Measurements from ENCODE around the gene DNAH6.
A peak's percentile ranks its signal among the peaks of the same experiment; 100 is the strongest.

DNA sequence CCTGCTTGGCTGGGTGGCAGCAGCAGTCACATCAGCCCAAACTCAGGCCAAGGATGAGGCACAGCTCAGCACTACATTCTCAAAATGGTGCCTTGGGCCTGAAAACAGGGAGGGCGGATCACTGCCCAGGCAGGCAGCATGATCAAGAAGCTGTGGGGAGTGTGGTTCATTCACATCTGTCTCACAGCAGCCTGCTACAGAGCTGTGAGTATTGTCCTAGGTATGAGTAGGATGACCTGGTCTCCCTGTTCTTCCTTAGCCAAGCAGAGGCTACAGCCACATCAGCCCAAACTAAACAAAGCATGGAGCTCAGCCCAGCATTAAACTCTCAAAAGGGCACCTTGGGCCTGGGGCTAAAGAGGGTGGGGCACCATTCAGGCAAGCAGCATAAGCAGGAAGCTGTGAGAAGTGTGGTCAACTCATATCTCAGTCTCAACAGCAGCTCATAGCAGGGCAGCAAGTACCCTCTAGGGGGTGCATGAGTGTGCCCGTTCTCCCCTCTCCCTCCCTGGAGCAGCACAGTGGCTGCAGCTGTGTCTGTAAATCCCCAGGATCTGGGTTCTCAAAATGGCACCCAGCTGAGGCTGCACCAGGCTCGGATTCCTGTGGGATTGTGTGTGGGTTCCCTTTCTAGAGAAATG, 225.0 kb downstream of the DNAH6 start:
- TF ChIP-seq, protein P1, sequence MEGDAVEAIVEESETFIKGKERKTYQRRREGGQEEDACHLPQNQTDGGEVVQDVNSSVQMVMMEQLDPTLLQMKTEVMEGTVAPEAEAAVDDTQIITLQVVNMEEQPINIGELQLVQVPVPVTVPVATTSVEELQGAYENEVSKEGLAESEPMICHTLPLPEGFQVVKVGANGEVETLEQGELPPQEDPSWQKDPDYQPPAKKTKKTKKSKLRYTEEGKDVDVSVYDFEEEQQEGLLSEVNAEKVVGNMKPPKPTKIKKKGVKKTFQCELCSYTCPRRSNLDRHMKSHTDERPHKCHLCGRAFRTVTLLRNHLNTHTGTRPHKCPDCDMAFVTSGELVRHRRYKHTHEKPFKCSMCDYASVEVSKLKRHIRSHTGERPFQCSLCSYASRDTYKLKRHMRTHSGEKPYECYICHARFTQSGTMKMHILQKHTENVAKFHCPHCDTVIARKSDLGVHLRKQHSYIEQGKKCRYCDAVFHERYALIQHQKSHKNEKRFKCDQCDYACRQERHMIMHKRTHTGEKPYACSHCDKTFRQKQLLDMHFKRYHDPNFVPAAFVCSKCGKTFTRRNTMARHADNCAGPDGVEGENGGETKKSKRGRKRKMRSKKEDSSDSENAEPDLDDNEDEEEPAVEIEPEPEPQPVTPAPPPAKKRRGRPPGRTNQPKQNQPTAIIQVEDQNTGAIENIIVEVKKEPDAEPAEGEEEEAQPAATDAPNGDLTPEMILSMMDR (conservative IDR thresholded peaks at IDR 0.05 in 1 of 2, IDR thresholded peaks at IDR 0.05 in 1 of 2; ENCODE audit: extremely low read depth in 1 of 2, insufficient read depth in 1 of 2, low read depth in 1 of 2, low read length in 2 of 2) = peak; percentile 3 to 29
- no peak for TF ChIP-seq EZH2 (IDR thresholded peaks at IDR 0.05; ENCODE audit: borderline replicate concordance, low read length)

All from mammary epithelial cell (primary cell).